Tibial artery (tissue), 4 donors: Measurements from ENCODE around the gene PARD6A.
A peak's percentile ranks its signal among the peaks of the same experiment; 100 is the strongest.

ENCODE experiments used
- DNase-seq, 2 donors: peaks; one replicate each; pipeline ENCODE4 v3.0.0-alpha.2; 2019
- H3K27ac ChIP-seq, 2 donors: fragments of 200-600 bp; sonication (generic) in 1 of 2; 1 replicate in 1 of 2; 2 replicates in 1 of 2; pipeline ENCODE4 v1.5.1; 2018 to 2019; ENCODE audit warnings: mild to moderate bottlenecking in 1 of 2
- H3K27me3 ChIP-seq, 2 donors: fragments of 200-600 bp; sonication (generic) in 1 of 2; one replicate each; pipeline versions ENCODE4 v1.5.1 to v1.6.0; 2016 to 2019
- H3K36me3 ChIP-seq, 3 donors: fragments of 200-600 bp; sonication (generic) in 2 of 3; one replicate each; pipeline ENCODE4 v1.5.1; 2016 to 2019; ENCODE audit warnings: mild to moderate bottlenecking in 2 of 3
- H3K4me1 ChIP-seq, 4 donors: fragments of 200-600 bp; sonication (generic) in 2 of 4; 1 replicate in 3 of 4; 2 replicates in 1 of 4; pipeline ENCODE4 v1.5.1; 2016 to 2019
- H3K4me3 ChIP-seq, 2 donors: fragments of 200-600 bp; sonication (generic) in 1 of 2; 1 replicate in 1 of 2; 2 replicates in 1 of 2; pipeline ENCODE4 v1.5.1; 2018 to 2019; ENCODE audit warnings: mild to moderate bottlenecking in 2 of 2
- H3K9me3 ChIP-seq, 3 donors: fragments of 200-600 bp; sonication (generic) in 1 of 3; one replicate each; pipeline ENCODE4 v1.5.1; 2016 to 2019
- intact Hi-C: fragments of 100-400 bp; cut with DNase I; formaldehyde crosslinking; loops from one replicate; pipeline ENCODE4 v1.15.0; 2023; ENCODE audit warnings: low total_unique reads
- TF ChIP-seq, protein P1 (sequence below), 2 experiments: fragments of 200-600 bp in 1 of 2; fragments of 450-650 bp in 1 of 2; IDR thresholded peaks; one replicate each; pipeline ENCODE4 v1.5.1; 2017 to 2019; ENCODE audit warnings: antibody characterized with exemption in 2 of 2, mild to moderate bottlenecking in 1 of 2, moderate library complexity in 1 of 2

Gene PARD6A

GRCh38 chr16:67658849-67659674, 1.7 kb upstream of the PARD6A start:
- DNase-seq, result no peak
- Histone ChIP-seq H3K9me3 (no peaks in the 10 kb centered on the region), H3K36me3 (peaks cover 0 to 46% (median 20%) of the 10 kb centered on the region in 3 donors), H3K27ac (peak overlapping the region; percentile 91 to 97), H3K4me3 (peak overlapping the region; percentile 68 to 80), H3K4me1 (peaks cover 0 to 24% (median 22%) of the 10 kb centered on the region in 4 donors), H3K27me3 (peaks cover 0 to 19% of the 10 kb centered on the region in 2 donors)
- intact Hi-C loops, result no loop called here
- TF ChIP-seq, protein P1, sequence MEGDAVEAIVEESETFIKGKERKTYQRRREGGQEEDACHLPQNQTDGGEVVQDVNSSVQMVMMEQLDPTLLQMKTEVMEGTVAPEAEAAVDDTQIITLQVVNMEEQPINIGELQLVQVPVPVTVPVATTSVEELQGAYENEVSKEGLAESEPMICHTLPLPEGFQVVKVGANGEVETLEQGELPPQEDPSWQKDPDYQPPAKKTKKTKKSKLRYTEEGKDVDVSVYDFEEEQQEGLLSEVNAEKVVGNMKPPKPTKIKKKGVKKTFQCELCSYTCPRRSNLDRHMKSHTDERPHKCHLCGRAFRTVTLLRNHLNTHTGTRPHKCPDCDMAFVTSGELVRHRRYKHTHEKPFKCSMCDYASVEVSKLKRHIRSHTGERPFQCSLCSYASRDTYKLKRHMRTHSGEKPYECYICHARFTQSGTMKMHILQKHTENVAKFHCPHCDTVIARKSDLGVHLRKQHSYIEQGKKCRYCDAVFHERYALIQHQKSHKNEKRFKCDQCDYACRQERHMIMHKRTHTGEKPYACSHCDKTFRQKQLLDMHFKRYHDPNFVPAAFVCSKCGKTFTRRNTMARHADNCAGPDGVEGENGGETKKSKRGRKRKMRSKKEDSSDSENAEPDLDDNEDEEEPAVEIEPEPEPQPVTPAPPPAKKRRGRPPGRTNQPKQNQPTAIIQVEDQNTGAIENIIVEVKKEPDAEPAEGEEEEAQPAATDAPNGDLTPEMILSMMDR (IDR thresholded peaks at IDR 0.05), result no peak

- TF ChIP-seq, protein P1 (IDR thresholded peaks at IDR 0.05), result no peak
- H3K36me3 ChIP-seq, result peaks cover 0 to 53% (median 20%) of the 10 kb centered on the region in 3 donors
- intact Hi-C loops, result no loop called here
- DNase-seq, result peak; percentile 89 to 94
- H3K9me3 ChIP-seq, result no peaks in the 10 kb centered on the region
- peak within 1 kb of the TSS; percentile 68 to 80 for H3K4me3 ChIP-seq
- H3K27ac ChIP-seq, result peak within 1 kb of the TSS; percentile 91 to 97
- peaks cover 0 to 24% (median 21%) of the 10 kb centered on the region in 4 donors for H3K4me1 ChIP-seq
- peaks cover 0 to 11% of the 10 kb centered on the region in 2 donors for H3K27me3 ChIP-seq
These were observed 841 bp upstream of the PARD6A start, which contains the start of gene ACD for GRCh38 chr16:67659675-67660563. Gene ACD (minus strand): TSS chr16:67660260. CDS start chr16:67660220, 40 bp downstream.

DNA sequence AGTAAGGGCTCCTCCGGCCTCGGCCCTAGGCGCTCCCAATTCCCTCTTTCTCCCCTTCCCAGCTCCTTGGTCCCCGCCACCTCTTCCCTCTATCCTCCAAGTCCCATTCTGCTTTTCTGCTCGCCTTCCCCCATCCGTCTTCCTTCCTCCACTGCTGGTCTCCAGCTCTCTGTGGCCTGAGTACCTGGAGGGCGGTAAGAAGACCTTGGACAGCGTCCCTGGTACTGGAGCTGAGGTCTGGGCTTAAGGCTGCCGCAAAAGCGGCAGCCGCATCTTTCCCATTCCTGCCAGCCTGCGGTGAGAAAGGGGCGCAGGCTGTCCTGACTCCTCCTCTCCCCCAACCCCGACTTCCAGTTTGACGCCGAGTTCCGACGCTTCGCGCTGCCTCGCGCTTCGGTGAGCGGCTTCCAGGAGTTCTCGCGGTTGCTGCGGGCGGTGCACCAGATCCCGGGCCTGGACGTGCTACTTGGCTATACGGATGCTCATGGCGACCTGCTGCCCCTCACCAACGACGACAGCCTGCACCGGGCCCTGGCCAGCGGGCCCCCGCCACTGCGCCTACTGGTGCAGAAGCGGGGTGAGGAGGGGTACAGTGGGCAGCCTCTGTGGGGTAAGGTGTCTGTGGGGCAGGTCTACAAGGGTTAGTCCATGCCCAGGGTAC, 471 bp downstream of the PARD6A start:
- Histone ChIP-seq H3K36me3 (peaks cover 0 to 52% (median 20%) of the 10 kb centered on the region in 3 donors), H3K4me1 (peaks cover 0 to 31% (median 28%) of the 10 kb centered on the region in 4 donors), H3K27me3 (peaks cover 0 to under 1% of the 10 kb centered on the region in 2 donors), H3K27ac (peak overlapping the region; percentile 91 to 97), H3K9me3 (no peaks in the 10 kb centered on the region), H3K4me3 (peak overlapping the region; percentile 68 to 80)
- TF ChIP-seq, protein P1 (IDR thresholded peaks at IDR 0.05), result no peak
- intact Hi-C loops, result no loop called here
- peak in 1 of 2 donors; percentile 63 for DNase-seq

- Histone ChIP-seq H3K4me1 (peaks cover 0 to 36% (median 35%) of the 10 kb centered on the region in 4 donors), H3K4me3 (no peak overlapping the region), H3K9me3 (no peaks in the 10 kb centered on the region), H3K27me3 (no peaks in the 10 kb centered on the region), H3K36me3 (peaks cover 0 to 43% (median 19%) of the 10 kb centered on the region in 3 donors), H3K27ac (peak overlapping the region in 1 of 2 donors; percentile 91)
- TF ChIP-seq, protein P1 (IDR thresholded peaks at IDR 0.05), result no peak
- peak in 1 of 2 donors; percentile 67 for DNase-seq
- intact Hi-C loops, result no loop called here
These were observed 1.3 kb downstream of the PARD6A start for GRCh38 chr16:67661886-67662652.
